ENCODE measurements around the gene ZXDB.

GRCh38 chrX:57583477-57583876 is 8.3 kb upstream of the ZXDB start:
- TF ChIP-seq CTCF (IDR thresholded peaks at IDR 0.05; ENCODE audit: low read length) (no peak), EZH2 (optimal IDR thresholded peaks at IDR 0.05; ENCODE audit: low read depth, low read length) (no peak), EZH2phosphoT487 (IDR thresholded peaks at IDR 0.05; ENCODE audit: low read length) (no peak)

Measured in MM.1S (cell line).